SW480 (cell line): ENCODE data around the gene MYH13.

ENCODE experiments used
- DNase-seq: peaks from one replicate; pipeline ENCODE4 v3.0.0-alpha.2; 2016; ENCODE audit warnings: low spot score

Gene MYH13

GRCh38 chr17:10251212-10251948, 121.4 kb downstream of the MYH13 start:
- DNase-seq = no peak
